Lower leg skin (tissue), 3 donors: ENCODE results near the gene C17orf67.

Source experiments
- CTCF ChIP-seq, 3 donors: fragments of 450-650 bp; IDR thresholded peaks; one replicate each; pipeline ENCODE4 v1.5.1; 2016; ENCODE audit warnings: antibody characterized with exemption in 3 of 3, mild to moderate bottlenecking in 3 of 3, moderate library complexity in 2 of 3
- POLR2A ChIP-seq, 2 donors: fragments of 450-650 bp; IDR thresholded peaks; one replicate each; pipeline ENCODE4 v1.6.1; 2016 to 2017; ENCODE audit warnings: antibody characterized with exemption in 2 of 2, mild to moderate bottlenecking in 1 of 2, moderate library complexity in 1 of 2

GRCh38 chr17:56832446-56832845 lies 1.3 kb downstream of the C17orf67 start:
- TF ChIP-seq CTCF (IDR thresholded peaks at IDR 0.05) (no peak), POLR2A (IDR thresholded peaks at IDR 0.05) (no peak)
